WTC11 (cell line): Measurements from ENCODE around the gene SLC17A5. TPM values are rescaled to one million over a fixed set of nuclear protein-coding genes. Genes with fewer than 3 reads are reported as not detected.
"Not testable (repeated sequence)": the region's sequence is repeated elsewhere in the genome, so short reads cannot be mapped to it uniquely, and the experiment has no call there.

ENCODE experiments used
- ATAC-seq: fragments of 200-7000 bp; cut with Tn5 transposase; 2 replicates; pipeline ENCODE4 v1.10.0; 2021; ENCODE audit warnings: mild to moderate bottlenecking, moderate library complexity
- CTCF ChIA-PET: fragments of 300-600 bp; sonication (Branson Sonifier 250); formaldehyde crosslinking; loops from one replicate; lab custom pipeline; 2021; ENCODE audit warnings: antibody characterized with exemption; lab: Charles Lee
- POLR2A ChIA-PET: fragments of 350-600 bp; sonication (Branson Sonifier 250); formaldehyde crosslinking; loops from one replicate; lab custom pipeline; 2021; ENCODE audit warnings: antibody characterized with exemption; lab: Charles Lee
- DNase-seq: peaks from one replicate; pipeline ENCODE4 v3.0.0; 2021; ENCODE audit warnings: low spot score
- H3K27ac Mint-ChIP-seq: 2 replicates; pipeline ENCODE4 v1.8.0; 2021; ENCODE audit warnings: mixed read lengths
- H3K27me3 Mint-ChIP-seq: 2 replicates; pipeline ENCODE4 v1.8.0; 2021; ENCODE audit warnings: low read depth, mild to moderate bottlenecking, moderate library complexity, mixed read lengths
- H3K36me3 Mint-ChIP-seq: 2 replicates; pipeline ENCODE4 v1.8.0; 2021; ENCODE audit warnings: mixed read lengths
- H3K4me1 Mint-ChIP-seq: 2 replicates; pipeline ENCODE4 v1.8.0; 2022; ENCODE audit warnings: mixed read lengths
- H3K4me3 Mint-ChIP-seq: 2 replicates; pipeline ENCODE4 v1.8.0; 2021; ENCODE audit warnings: mild to moderate bottlenecking, moderate library complexity, mixed read lengths
- H3K9me3 Mint-ChIP-seq: 2 replicates; pipeline ENCODE4 v1.8.0; 2021; ENCODE audit warnings: mixed read lengths
- CREB1 ChIP-seq: sonication (generic); formaldehyde crosslinking; IDR thresholded peaks from 2 replicates; pipeline ENCODE4 v1.8.0; 2023; ENCODE audit warnings: mild to moderate bottlenecking, missing genetic modification reagents
- ELF4 ChIP-seq: sonication (generic); formaldehyde crosslinking; IDR thresholded peaks from 2 replicates; pipeline ENCODE4 v1.8.1; 2022; ENCODE audit warnings: low read depth, mild to moderate bottlenecking, moderate library complexity, missing genetic modification reagents
- JAZF1 ChIP-seq: fragments of 250-450 bp; sonication (Bioruptor Pico); IDR thresholded peaks from 2 replicates; pipeline ENCODE4 v1.9.0; 2021; ENCODE audit warnings: moderate library complexity, mild to moderate bottlenecking, inconsistent platforms
- NR3C1 ChIP-seq: sonication (generic); formaldehyde crosslinking; conservative IDR thresholded peaks from 2 replicates; pipeline ENCODE4 v1.8.1; 2023; ENCODE audit warnings: low read depth, mild to moderate bottlenecking, missing genetic modification reagents
- OVOL2 ChIP-seq: fragments of 250-450 bp; sonication (Bioruptor Pico); IDR thresholded peaks from 2 replicates; pipeline ENCODE4 v1.9.0; 2021; ENCODE audit warnings: mild to moderate bottlenecking, borderline replicate concordance
- TEAD1 ChIP-seq: sonication (generic); formaldehyde crosslinking; IDR thresholded peaks from 2 replicates; pipeline ENCODE4 v1.8.0; 2022; ENCODE audit warnings: mild to moderate bottlenecking, missing genetic modification reagents
- TP53 ChIP-seq: sonication (generic); formaldehyde crosslinking; IDR thresholded peaks from 2 replicates; pipeline ENCODE4 v1.8.1; 2023; ENCODE audit warnings: mild to moderate bottlenecking, missing genetic modification reagents
- ZNF121 ChIP-seq: sonication (generic); formaldehyde crosslinking; IDR thresholded peaks from 2 replicates; pipeline ENCODE4 v1.8.0; 2023; ENCODE audit warnings: missing genetic modification reagents
- ZNF232 ChIP-seq: sonication (generic); formaldehyde crosslinking; IDR thresholded peaks from 2 replicates; pipeline ENCODE4 v1.8.0; 2022; ENCODE audit warnings: mild to moderate bottlenecking, missing genetic modification reagents
- ZNF263 ChIP-seq: sonication (generic); formaldehyde crosslinking; IDR thresholded peaks from 2 replicates; pipeline ENCODE4 v1.8.1; 2022; ENCODE audit warnings: low read depth, mild to moderate bottlenecking, moderate library complexity, missing genetic modification reagents
- ZNF416 ChIP-seq: fragments of 250-450 bp; sonication (Bioruptor Pico); IDR thresholded peaks from 2 replicates; pipeline ENCODE4 v1.9.0; 2021; ENCODE audit warnings: mild to moderate bottlenecking, inconsistent platforms
- total RNA-seq: library from RNA; stranded (reverse); gene quantifications from 3 replicates; pipeline ENCODE4 v1.2.3, GENCODE V29; 2021
- TF ChIP-seq, protein P1 (sequence below): sonication (generic); formaldehyde crosslinking; IDR thresholded peaks from 2 replicates; pipeline ENCODE4 v1.8.0; 2022; ENCODE audit warnings: mild to moderate bottlenecking, missing genetic modification reagents
- TF ChIP-seq, protein P2 (sequence below): sonication (generic); formaldehyde crosslinking; IDR thresholded peaks from 2 replicates; pipeline ENCODE4 v1.8.0; 2022; ENCODE audit warnings: mild to moderate bottlenecking, missing genetic modification reagents
- TF ChIP-seq, protein P3 (sequence below): sonication (generic); formaldehyde crosslinking; conservative IDR thresholded peaks from 2 replicates; pipeline ENCODE4 v1.8.1; 2022; ENCODE audit warnings: mild to moderate bottlenecking, missing genetic modification reagents
- TF ChIP-seq, protein P4 (sequence below): sonication (generic); formaldehyde crosslinking; IDR thresholded peaks from 2 replicates; pipeline ENCODE4 v1.8.1; 2023; ENCODE audit warnings: mild to moderate bottlenecking, missing genetic modification reagents
- TF ChIP-seq, protein P5 (sequence below): sonication (generic); formaldehyde crosslinking; IDR thresholded peaks from 2 replicates; pipeline ENCODE4 v1.8.1; 2023; ENCODE audit warnings: mild to moderate bottlenecking, missing genetic modification reagents, moderate library complexity
- TF ChIP-seq, protein P6 (sequence below): sonication (generic); formaldehyde crosslinking; IDR thresholded peaks from 2 replicates; pipeline ENCODE4 v1.8.0; 2022; ENCODE audit warnings: mild to moderate bottlenecking, missing genetic modification reagents
- TF ChIP-seq, protein P7 (sequence below): sonication (generic); formaldehyde crosslinking; conservative IDR thresholded peaks from 2 replicates; pipeline ENCODE4 v1.8.1; 2023; ENCODE audit warnings: mild to moderate bottlenecking, low read depth, missing genetic modification reagents, moderate library complexity

The SLC17A5 gene
- total RNA-seq, 1 experiment from 2014 or later, result 9.3 TPM

DNA sequence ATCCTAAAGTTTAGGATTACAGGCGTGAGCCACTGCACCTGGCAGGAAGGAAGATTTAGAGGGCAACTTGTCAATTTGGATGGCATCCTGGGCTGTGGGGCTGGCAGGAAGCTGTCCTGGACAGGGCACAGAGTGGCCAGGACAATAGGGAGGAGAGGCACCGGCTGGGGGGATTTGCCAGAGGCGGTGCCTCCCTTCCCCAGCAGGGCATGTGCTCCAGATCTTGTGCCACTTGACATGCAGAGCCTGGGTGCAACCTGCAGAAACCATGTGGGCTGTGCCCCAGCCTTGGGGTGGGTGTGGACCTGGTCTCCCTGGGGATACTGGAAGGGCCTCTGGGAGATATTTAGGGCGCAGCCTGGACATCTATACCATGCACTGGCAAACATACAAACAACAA, 74.4 kb downstream of the SLC17A5 start:
- peak; percentile 23 for DNase-seq
- Mint-ChIP-seq H3K27ac (peak overlapping the region; percentile 97), H3K4me1 (peaks cover 49% of the 10 kb centered on the region), H3K27me3 (0 out of 2 replicates have a peak, but pooled peaks cover 3% of the 10 kb centered on the region), H3K36me3 (peaks cover 16% of the 10 kb centered on the region), H3K4me3 (no peak overlapping the region), H3K9me3 (peaks cover 14% of the 10 kb centered on the region)
- CTCF ChIA-PET, result interaction anchor here (0.7 to 1.6 kb wide), 5 partner anchors 20 to 66 kb away, joined by 3 to 5 read pairs (median 4); partner anchors contain the start of gene EEF1A1
- TF ChIP-seq, protein P1, sequence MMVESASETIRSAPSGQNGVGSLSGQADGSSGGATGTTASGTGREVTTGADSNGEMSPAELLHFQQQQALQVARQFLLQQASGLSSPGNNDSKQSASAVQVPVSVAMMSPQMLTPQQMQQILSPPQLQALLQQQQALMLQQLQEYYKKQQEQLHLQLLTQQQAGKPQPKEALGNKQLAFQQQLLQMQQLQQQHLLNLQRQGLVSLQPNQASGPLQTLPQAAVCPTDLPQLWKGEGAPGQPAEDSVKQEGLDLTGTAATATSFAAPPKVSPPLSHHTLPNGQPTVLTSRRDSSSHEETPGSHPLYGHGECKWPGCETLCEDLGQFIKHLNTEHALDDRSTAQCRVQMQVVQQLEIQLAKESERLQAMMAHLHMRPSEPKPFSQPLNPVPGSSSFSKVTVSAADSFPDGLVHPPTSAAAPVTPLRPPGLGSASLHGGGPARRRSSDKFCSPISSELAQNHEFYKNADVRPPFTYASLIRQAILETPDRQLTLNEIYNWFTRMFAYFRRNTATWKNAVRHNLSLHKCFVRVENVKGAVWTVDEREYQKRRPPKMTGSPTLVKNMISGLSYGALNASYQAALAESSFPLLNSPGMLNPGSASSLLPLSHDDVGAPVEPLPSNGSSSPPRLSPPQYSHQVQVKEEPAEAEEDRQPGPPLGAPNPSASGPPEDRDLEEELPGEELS (CRISPR knock-in tag), result no peak
- no peak for TF ChIP-seq ZNF232 (CRISPR knock-in tag)
- 0 out of 2 replicates have a peak, but pooled peaks have one; percentile 31 for TF ChIP-seq ZNF121 (CRISPR knock-in tag)
- POLR2A ChIA-PET, result interaction anchor here (0.8 to 2.6 kb wide), 6 partner anchors 20 to 66 kb away, joined by 3 to 33 read pairs (median 4); partner anchors contain the start of gene EEF1A1
- ATAC-seq, result peak; percentile 16

DNA sequence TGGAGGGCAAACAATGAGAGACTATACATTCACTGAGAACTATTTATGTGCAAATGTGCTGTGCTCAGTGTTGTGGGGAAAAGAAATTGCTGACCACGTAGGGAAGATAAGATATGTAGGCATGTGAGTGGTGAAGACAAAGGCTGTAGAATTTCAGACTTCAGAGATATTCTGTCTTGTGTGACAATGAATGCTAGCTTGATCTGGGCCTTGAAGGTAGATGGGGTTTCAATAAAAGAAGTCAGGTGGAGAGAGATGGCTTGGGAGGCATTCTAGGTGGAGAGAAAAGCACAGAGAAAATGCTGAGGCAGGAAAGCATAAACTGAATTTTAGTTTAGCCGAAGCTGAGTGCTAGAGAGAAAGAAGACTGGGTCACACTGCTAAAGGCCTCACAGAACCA, 76.1 kb downstream of the SLC17A5 start:
- Mint-ChIP-seq H3K27me3 (0 out of 2 replicates have a peak, but pooled peaks cover 3% of the 10 kb centered on the region), H3K9me3 (peaks cover 23% of the 10 kb centered on the region), H3K4me3 (no peak overlapping the region), H3K4me1 (peaks cover 49% of the 10 kb centered on the region), H3K36me3 (peaks cover 29% of the 10 kb centered on the region), H3K27ac (peak overlapping the region; percentile 97)
- ATAC-seq, result peak; percentile 5; the same call in 1 of the 2 replicates
- POLR2A ChIA-PET, result interaction anchor here (0.7 to 1.3 kb wide), 5 partner anchors 12 to 1757 kb away, joined by 3 to 11 read pairs (median 6); partner anchors contain the start of gene EEF1A1
- CTCF ChIA-PET, result interaction anchor here (0.9 to 1.1 kb wide), 2 partner anchors 9 to 68 kb away, joined by 3 to 4 read pairs; no protein-coding TSS in a partner anchor
- no peak for TF ChIP-seq ZNF263
- TF ChIP-seq OVOL2, result no peak
- no peak for TF ChIP-seq CREB1
- no peak for TF ChIP-seq TP53
- TF ChIP-seq, protein P2, sequence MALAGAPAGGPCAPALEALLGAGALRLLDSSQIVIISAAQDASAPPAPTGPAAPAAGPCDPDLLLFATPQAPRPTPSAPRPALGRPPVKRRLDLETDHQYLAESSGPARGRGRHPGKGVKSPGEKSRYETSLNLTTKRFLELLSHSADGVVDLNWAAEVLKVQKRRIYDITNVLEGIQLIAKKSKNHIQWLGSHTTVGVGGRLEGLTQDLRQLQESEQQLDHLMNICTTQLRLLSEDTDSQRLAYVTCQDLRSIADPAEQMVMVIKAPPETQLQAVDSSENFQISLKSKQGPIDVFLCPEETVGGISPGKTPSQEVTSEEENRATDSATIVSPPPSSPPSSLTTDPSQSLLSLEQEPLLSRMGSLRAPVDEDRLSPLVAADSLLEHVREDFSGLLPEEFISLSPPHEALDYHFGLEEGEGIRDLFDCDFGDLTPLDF (CRISPR knock-in tag), result no peak
- no peak for TF ChIP-seq ELF4 (CRISPR knock-in tag)
- TF ChIP-seq, protein P3, sequence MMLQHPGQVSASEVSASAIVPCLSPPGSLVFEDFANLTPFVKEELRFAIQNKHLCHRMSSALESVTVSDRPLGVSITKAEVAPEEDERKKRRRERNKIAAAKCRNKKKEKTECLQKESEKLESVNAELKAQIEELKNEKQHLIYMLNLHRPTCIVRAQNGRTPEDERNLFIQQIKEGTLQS, result no peak
- TF ChIP-seq, protein P4, sequence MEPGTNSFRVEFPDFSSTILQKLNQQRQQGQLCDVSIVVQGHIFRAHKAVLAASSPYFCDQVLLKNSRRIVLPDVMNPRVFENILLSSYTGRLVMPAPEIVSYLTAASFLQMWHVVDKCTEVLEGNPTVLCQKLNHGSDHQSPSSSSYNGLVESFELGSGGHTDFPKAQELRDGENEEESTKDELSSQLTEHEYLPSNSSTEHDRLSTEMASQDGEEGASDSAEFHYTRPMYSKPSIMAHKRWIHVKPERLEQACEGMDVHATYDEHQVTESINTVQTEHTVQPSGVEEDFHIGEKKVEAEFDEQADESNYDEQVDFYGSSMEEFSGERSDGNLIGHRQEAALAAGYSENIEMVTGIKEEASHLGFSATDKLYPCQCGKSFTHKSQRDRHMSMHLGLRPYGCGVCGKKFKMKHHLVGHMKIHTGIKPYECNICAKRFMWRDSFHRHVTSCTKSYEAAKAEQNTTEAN (CRISPR knock-in tag), result no peak
- no peak for TF ChIP-seq JAZF1 (CRISPR knock-in tag)
- TF ChIP-seq TEAD1 (CRISPR knock-in tag), result no peak
- TF ChIP-seq, protein P5, sequence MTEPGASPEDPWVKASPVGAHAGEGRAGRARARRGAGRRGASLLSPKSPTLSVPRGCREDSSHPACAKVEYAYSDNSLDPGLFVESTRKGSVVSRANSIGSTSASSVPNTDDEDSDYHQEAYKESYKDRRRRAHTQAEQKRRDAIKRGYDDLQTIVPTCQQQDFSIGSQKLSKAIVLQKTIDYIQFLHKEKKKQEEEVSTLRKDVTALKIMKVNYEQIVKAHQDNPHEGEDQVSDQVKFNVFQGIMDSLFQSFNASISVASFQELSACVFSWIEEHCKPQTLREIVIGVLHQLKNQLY (CRISPR knock-in tag), result no peak
- TF ChIP-seq NR3C1 (CRISPR knock-in tag), result no peak
- no peak for TF ChIP-seq ZNF416 (CRISPR knock-in tag)
- TF ChIP-seq, protein P6, sequence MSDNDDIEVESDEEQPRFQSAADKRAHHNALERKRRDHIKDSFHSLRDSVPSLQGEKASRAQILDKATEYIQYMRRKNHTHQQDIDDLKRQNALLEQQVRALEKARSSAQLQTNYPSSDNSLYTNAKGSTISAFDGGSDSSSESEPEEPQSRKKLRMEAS (CRISPR knock-in tag), result no peak
- TF ChIP-seq, protein P7, sequence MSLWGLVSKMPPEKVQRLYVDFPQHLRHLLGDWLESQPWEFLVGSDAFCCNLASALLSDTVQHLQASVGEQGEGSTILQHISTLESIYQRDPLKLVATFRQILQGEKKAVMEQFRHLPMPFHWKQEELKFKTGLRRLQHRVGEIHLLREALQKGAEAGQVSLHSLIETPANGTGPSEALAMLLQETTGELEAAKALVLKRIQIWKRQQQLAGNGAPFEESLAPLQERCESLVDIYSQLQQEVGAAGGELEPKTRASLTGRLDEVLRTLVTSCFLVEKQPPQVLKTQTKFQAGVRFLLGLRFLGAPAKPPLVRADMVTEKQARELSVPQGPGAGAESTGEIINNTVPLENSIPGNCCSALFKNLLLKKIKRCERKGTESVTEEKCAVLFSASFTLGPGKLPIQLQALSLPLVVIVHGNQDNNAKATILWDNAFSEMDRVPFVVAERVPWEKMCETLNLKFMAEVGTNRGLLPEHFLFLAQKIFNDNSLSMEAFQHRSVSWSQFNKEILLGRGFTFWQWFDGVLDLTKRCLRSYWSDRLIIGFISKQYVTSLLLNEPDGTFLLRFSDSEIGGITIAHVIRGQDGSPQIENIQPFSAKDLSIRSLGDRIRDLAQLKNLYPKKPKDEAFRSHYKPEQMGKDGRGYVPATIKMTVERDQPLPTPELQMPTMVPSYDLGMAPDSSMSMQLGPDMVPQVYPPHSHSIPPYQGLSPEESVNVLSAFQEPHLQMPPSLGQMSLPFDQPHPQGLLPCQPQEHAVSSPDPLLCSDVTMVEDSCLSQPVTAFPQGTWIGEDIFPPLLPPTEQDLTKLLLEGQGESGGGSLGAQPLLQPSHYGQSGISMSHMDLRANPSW, result no peak
- TF ChIP-seq, protein P1 (CRISPR knock-in tag), result no peak
- no peak for DNase-seq

DNA sequence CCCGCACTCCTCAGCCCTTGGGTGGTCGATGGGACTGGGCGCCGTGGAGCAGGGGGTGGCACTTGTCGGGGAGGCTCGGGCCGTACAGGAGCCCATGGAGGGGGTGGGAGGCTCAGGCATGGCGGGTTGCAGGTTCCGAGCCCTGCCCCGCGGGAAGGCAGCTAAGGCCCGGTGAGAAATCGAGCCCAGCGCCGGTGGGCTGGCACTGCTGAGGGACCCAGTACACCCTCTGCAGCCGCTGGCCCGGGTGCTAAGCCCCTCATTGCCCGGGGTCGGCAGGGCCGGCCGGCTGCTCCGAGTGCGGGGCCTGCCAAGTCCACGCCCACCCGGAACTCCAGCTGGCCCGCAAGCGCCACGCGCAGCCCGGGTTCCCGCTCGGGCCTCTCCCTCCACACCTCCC, 81.3 kb downstream of the SLC17A5 start:
- H3K4me1 Mint-ChIP-seq, result peaks cover 12% of the 10 kb centered on the region
- ChIA-PET CTCF (interaction anchor here (1.0 kb wide), 1 partner anchor 14 kb away, joined by 4 read pairs; no protein-coding TSS in a partner anchor), POLR2A (interaction anchor here (1.1 to 1.6 kb wide), 2 partner anchors 11 to 53 kb away, joined by 3 to 4 read pairs; no protein-coding TSS in a partner anchor)
- not testable (repeated sequence) for DNase-seq, H3K27me3 Mint-ChIP-seq, H3K4me3 Mint-ChIP-seq, ATAC-seq, H3K27ac Mint-ChIP-seq
- H3K9me3 Mint-ChIP-seq, result peaks cover 29% of the 10 kb centered on the region
- H3K36me3 Mint-ChIP-seq, result peaks cover 33% of the 10 kb centered on the region
